Measurements from ENCODE around the gene ZRANB1.

GRCh38 chr10:125000366-125001312, 58.7 kb downstream of the ZRANB1 start:
- TF ChIP-seq CTCF (IDR thresholded peaks at IDR 0.05) (no peak), ZFX (IDR thresholded peaks at IDR 0.05; ENCODE audit: borderline replicate concordance) (no peak)

Data from 22Rv1 (cell line).